ENCODE data around the gene C20orf173.
"Not testable (repeated sequence)": the region's sequence is repeated elsewhere in the genome, so short reads cannot be mapped to it uniquely, and the experiment has no call there.

C20orf173 gene

DNA sequence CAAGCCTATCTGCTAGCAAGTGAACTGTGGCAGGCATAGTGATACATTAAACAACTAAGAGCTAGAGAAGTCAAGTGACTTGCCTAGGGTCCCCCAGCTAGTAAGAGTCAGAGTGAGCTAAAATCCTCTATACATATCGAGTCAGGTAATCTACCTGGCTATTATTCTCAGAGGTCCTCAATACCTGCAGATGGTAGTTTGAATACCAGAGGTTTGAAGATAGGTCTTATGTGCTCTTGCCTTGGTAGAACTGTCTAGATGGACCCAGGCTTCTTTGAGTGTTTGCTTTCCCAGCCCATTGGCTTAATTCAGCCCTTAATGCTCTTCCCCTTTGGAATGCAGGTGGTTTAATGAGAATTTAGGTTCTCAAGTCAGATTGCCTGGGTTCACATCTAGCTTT, 13.5 kb upstream of the C20orf173 start:
- no peak overlapping the region for H3K9ac ChIP-seq (ENCODE audit: low read length)
- no peak overlapping the region for H3K27ac ChIP-seq (ENCODE audit: low read depth, low read length)
- peaks cover 3% of the 10 kb centered on the region for H3K36me3 ChIP-seq (ENCODE audit: control insufficient read depth, insufficient read depth, low read length)
- peaks cover 4% of the 10 kb centered on the region for H3K4me1 ChIP-seq (ENCODE audit: control insufficient read depth, insufficient read depth, low read length)
- H3K4me3 ChIP-seq (ENCODE audit: low read length) = no peak overlapping the region
- H3K27me3 ChIP-seq (ENCODE audit: control insufficient read depth, insufficient read depth, low read length) = no peaks in the 10 kb centered on the region

DNA sequence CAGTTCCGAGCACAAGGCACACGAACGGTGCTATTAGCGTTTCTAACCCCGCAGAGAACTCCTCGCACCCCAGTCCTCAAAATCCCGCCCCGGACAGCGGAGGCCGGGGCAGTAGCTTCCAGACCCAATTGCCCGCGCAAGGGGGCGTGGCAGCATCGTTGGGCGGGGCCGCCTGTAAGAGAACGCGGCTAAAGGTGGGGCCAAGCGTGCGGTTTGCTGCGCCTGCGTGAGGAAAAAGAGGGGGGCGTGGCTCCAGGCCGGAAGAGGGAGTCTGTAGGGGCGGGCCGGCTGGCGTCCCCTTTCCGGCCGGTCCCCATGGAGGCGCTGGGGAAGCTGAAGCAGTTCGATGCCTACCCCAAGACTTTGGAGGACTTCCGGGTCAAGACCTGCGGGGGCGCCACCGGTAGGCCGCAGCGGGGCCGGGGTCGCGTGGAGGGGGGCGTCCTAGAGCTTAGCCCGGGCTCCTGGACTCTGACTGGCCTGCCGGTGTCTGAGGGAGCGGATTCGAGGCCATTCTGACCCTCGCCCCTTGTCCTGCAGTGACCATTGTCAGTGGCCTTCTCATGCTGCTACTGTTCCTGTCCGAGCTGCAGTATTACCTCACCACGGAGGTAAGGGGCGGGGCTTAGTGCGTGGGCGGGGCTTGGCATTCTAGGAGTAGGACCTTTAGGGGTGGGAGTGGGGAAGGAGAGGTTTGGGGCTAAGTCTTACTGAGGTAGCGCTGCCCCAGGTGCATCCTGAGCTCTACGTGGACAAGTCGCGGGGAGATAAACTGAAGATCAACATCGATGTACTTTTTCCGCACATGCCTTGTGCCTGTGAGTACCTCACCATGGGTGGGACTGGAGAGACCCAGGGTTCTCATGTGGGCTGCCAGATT, 12.6 kb upstream of the C20orf173 start, which contains the start of gene ERGIC3:
ERGIC3 (plus strand) TSS at position 296 of the 880 bp plus-strand sequence; CDS start at position 316, 20 bp downstream.
- H3K4me3 ChIP-seq (ENCODE audit: low read length) = peak within 1 kb of the TSS; percentile 94
- no peaks in the 10 kb centered on the region for H3K27me3 ChIP-seq (ENCODE audit: control insufficient read depth, insufficient read depth, low read length)
- peak within 1 kb of the TSS; percentile 32 for H3K9ac ChIP-seq (ENCODE audit: low read length)
- no peaks in the 10 kb centered on the region for H3K36me3 ChIP-seq (ENCODE audit: control insufficient read depth, insufficient read depth, low read length)
- H3K4me1 ChIP-seq (ENCODE audit: control insufficient read depth, insufficient read depth, low read length) = peaks cover 4% of the 10 kb centered on the region
- peak within 1 kb of the TSS; percentile 59 for H3K27ac ChIP-seq (ENCODE audit: low read depth, low read length)

DNA sequence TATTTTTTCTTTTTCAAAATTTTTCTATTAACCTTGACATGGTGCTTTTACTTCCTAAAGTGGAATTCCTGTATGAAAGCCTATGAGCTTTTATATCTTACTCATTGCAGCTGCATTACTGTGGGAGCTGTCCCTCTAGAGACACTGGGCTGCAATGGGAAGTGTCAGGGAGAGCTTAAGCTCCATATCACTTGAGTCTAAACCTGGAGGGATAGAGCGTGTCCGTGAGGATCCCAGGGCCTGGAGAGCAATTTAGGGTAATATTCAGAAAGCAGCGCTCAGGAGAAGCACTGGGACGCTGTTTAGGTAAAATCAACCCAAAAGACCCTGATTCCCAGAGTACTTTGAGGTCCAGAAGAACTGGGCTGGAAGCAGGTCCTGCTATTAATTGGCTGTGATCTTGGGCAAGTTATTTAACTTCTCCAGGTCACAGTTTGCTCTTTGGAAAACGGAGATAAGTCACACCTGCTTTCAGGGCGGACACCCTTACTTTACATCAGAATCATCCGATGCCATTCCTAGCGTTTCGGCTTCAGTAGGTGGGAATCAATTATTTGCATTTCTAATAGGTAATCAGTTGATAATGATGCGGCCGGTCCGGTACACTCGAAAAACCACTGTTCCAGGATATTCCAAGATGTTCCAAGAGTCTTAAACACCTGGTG, 11.8 kb upstream of the C20orf173 start:
- Histone ChIP-seq H3K4me1 (ENCODE audit: control insufficient read depth, insufficient read depth, low read length) (peaks cover 4% of the 10 kb centered on the region), H3K27me3 (ENCODE audit: control insufficient read depth, insufficient read depth, low read length) (no peaks in the 10 kb centered on the region), H3K4me3 (ENCODE audit: low read length) (peak overlapping the region; percentile 94), H3K36me3 (ENCODE audit: control insufficient read depth, insufficient read depth, low read length) (no peaks in the 10 kb centered on the region), H3K27ac (ENCODE audit: low read depth, low read length) (no peak overlapping the region), H3K9ac (ENCODE audit: low read length) (no peak overlapping the region)

DNA sequence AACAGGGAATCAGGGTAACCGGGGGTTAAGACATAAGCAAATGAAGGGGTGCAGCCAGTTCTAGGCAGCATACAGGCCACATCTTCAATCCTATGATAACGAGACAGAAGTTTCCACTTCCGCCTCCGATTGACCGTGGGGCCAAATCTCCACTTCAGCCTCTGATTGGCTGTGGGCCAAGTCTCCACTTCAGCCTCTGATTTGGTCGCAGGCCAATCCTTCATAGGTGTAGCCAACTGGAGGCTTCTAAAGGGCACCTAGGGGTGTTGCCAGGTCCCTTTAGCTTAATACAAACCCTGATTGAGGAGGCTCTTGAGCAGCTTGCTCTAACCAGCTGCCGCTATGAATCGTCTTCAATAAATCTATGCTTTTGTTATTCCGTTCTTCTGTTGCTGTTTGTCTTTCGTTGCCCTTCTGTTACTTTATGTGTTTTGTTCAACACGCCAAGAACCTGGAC, 10.3 kb upstream of the C20orf173 start:
- H3K27me3 ChIP-seq (ENCODE audit: control insufficient read depth, insufficient read depth, low read length) = no peaks in the 10 kb centered on the region
- H3K4me1 ChIP-seq (ENCODE audit: control insufficient read depth, insufficient read depth, low read length) = peaks cover 4% of the 10 kb centered on the region
- no peak overlapping the region for H3K4me3 ChIP-seq (ENCODE audit: low read length)
- no peak overlapping the region for H3K27ac ChIP-seq (ENCODE audit: low read depth, low read length)
- no peak overlapping the region for H3K9ac ChIP-seq (ENCODE audit: low read length)
- H3K36me3 ChIP-seq (ENCODE audit: control insufficient read depth, insufficient read depth, low read length) = no peaks in the 10 kb centered on the region

DNA sequence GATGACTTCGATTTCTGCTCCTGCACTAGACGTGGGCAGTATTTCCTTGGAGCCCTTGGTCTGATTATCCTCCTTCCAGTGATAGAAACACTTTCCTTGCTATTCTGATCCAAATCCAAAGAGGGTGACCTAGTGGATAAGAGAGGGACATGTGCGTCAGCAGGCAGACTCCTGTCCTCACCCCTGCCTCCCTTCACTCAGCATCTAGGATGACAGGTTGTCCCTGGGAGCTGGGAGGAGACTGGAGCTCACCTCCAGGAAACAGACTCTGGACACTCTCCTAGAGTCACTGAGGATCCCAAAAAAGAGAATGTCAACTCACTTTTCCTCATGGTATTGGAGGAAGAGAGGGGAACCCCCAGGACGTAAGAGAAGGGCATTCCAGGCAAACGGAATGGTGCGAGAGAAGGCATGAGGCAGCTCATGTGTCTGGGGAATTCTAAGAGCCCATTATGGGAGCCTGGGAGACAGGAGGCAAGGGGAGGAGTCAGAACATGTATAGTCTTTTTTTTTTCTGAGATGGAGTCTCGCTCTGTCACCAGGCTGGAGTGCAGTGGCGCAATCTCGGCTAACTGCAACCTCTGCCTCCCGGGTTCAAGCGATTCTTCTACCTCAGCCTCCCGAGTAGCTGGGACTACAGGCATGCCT, 2.2 kb downstream of the C20orf173 start:
- Histone ChIP-seq H3K4me3 (ENCODE audit: low read length) (no peak overlapping the region), H3K9ac (ENCODE audit: low read length) (no peak overlapping the region), H3K4me1 (ENCODE audit: control insufficient read depth, insufficient read depth, low read length) (no peaks in the 10 kb centered on the region), H3K27ac (ENCODE audit: low read depth, low read length) (no peak overlapping the region), H3K36me3 (ENCODE audit: control insufficient read depth, insufficient read depth, low read length) (no peaks in the 10 kb centered on the region), H3K27me3 (ENCODE audit: control insufficient read depth, insufficient read depth, low read length) (no peaks in the 10 kb centered on the region)

DNA sequence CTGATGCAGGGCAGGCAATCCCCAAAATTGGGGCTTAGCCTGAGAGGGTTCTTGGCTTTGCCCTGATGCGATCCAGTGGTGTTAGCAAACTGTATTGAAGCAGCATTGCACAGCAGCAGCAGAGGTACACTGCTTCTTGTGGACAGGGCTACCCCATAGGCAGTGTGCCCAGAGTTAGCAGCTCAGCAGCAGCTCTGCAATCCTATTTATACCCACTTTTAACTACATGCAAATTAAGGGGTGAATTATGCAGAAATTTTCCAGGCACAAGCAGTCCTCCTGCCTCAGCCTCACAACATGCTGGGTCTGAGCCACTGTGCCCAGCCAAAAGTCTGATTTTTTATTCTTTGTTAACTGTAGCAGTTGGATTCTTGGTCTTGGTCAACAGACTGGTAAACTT, 3.8 kb downstream of the C20orf173 start:
- Histone ChIP-seq H3K9ac (ENCODE audit: low read length) (no peak overlapping the region), H3K27me3 (ENCODE audit: control insufficient read depth, insufficient read depth, low read length) (no peaks in the 10 kb centered on the region), H3K4me3 (ENCODE audit: low read length) (no peak overlapping the region), H3K36me3 (ENCODE audit: control insufficient read depth, insufficient read depth, low read length) (no peaks in the 10 kb centered on the region), H3K4me1 (ENCODE audit: control insufficient read depth, insufficient read depth, low read length) (no peaks in the 10 kb centered on the region), H3K27ac (ENCODE audit: low read depth, low read length) (no peak overlapping the region)

DNA sequence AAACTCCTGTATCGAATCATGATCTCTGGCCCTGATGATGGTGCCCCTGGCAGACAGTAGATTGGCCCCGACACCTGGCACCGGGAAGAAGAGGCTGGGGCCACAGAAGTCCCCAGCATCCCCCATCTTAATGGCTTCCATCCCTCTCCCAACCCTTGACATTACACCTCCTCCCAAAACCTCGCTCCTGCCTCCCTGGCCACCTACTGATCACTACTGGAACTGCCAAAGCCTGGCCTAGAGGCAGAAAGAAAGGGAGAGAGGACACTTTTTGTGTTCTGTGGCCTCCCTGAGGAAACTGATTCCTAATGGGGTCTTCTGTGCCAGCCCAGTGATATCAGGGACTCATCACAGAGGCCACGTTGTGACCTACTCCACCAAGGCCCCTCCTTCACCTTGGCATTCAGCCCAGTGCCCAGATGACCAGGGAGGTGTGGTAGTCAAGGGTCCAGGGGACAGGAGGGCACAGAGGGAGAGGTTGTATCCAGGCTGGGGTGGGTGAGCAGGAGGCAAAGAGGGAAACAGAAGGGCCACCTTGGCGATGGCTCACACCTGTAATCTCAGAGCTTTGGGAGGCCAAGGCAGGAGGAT, 6.1 kb downstream of the C20orf173 start:
- Histone ChIP-seq H3K27me3 (ENCODE audit: control insufficient read depth, insufficient read depth, low read length) (no peaks in the 10 kb centered on the region), H3K4me1 (ENCODE audit: control insufficient read depth, insufficient read depth, low read length) (no peaks in the 10 kb centered on the region), H3K4me3 (ENCODE audit: low read length) (no peak overlapping the region), H3K27ac (ENCODE audit: low read depth, low read length) (no peak overlapping the region), H3K9ac (ENCODE audit: low read length) (no peak overlapping the region), H3K36me3 (ENCODE audit: control insufficient read depth, insufficient read depth, low read length) (no peaks in the 10 kb centered on the region)

DNA sequence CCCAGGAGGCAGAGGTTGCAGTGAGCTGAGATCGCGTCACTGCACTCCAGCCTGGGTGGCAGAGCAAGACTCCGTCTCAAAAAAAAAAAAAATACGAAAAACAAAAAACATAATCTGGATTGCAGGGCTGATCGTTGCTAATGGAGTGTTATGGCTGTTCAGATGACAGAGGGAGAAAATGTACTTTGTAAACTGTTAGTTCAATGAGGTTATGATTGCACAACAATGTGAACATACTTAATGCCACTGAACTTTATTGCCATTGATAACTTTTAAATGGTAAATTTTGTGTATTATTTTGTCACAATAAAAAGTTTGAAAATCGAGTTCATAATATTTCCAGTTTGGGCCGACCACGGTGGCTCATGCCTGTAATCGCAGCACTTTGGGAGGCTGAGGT, 10.5 kb downstream of the C20orf173 start:
- Histone ChIP-seq H3K36me3 (ENCODE audit: control insufficient read depth, insufficient read depth, low read length) (peaks cover 3% of the 10 kb centered on the region), H3K27ac (ENCODE audit: low read depth, low read length) (no peak overlapping the region), H3K27me3 (ENCODE audit: control insufficient read depth, insufficient read depth, low read length) (no peaks in the 10 kb centered on the region), H3K4me1 (ENCODE audit: control insufficient read depth, insufficient read depth, low read length) (no peaks in the 10 kb centered on the region), H3K9ac (ENCODE audit: low read length) (no peak overlapping the region), H3K4me3 (ENCODE audit: low read length) (no peak overlapping the region)

DNA sequence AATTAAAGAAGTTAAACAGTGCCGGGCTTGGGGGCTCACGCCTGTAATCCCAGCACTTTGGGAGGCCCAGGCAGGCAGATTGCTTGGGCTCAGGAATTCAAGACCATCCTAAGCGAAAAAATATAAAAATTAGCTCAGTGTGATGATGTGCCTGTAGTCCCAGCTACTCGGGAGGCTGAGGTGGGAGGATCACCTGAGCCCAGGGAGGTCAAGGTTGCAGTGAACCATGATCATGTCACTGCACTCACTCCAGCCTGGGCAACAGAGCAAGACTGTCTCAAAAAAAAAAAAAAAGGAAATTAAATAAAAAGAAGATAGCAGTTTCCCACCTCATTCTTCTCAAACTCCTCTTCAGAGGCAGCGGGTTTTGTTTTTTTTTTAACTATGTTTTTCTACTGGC, 11.7 kb downstream of the C20orf173 start:
- H3K4me3 ChIP-seq (ENCODE audit: low read length); H3K27ac ChIP-seq (ENCODE audit: low read depth, low read length); H3K36me3 ChIP-seq (ENCODE audit: control insufficient read depth, insufficient read depth, low read length); H3K9ac ChIP-seq (ENCODE audit: low read length); H3K27me3 ChIP-seq (ENCODE audit: control insufficient read depth, insufficient read depth, low read length); H3K4me1 ChIP-seq (ENCODE audit: control insufficient read depth, insufficient read depth, low read length): not testable (repeated sequence)

DNA sequence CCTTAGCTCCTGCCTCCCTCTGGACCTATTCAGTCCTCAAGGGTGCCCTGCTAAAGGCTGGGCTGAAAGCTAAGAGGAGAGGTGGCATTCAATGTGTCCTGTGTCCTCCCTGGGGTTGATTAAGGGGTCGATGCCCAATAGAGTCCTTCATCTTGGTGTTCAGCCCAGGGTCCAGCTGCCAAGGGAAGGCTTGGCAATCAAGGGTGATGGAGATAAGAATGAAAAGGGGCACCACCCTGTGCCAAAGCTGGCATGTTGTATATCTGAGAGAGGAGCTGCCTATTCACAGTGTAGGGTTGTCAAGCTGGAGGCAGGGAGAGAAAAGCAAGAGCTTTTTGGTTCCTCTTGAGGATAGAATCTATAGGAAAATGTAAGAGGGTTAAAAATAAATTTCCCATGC, 12.3 kb downstream of the C20orf173 start:
- Histone ChIP-seq H3K27ac (ENCODE audit: low read depth, low read length) (no peak overlapping the region), H3K36me3 (ENCODE audit: control insufficient read depth, insufficient read depth, low read length) (peaks cover 3% of the 10 kb centered on the region), H3K9ac (ENCODE audit: low read length) (no peak overlapping the region), H3K4me1 (ENCODE audit: control insufficient read depth, insufficient read depth, low read length) (no peaks in the 10 kb centered on the region), H3K27me3 (ENCODE audit: control insufficient read depth, insufficient read depth, low read length) (no peaks in the 10 kb centered on the region), H3K4me3 (ENCODE audit: low read length) (no peak overlapping the region)

DNA sequence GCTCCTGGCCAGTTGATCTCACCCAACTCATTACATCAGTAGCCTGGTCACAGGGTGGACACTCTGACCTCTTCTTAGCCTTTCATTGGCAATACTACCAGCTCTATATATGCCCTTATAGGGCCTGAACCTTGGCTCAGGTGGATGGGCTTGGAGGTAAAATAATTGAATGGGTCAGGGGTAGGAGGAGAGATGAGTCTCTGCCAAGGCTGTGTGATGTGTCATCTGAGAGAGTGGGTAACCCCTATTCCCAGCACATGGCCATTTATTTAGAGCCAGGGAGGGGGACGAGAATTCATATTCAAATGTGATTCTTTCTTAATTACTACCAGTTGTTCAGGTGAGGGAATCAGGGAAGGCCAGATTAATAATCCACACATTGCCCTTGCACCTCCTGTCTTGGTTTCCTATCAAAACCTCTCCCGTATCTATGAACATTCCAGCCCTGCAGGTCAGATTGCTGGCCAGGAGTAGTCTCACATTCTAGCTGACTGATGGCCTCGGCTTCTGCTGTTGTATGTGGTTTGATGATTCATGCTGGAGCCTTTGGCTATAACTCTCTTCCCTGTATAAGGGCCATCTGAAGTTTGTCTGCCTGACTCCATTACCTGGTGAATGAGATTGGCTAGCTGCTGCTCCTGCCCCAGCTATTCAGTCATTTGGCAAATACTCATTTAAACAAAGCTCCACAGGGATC, 13.4 kb downstream of the C20orf173 start:
- Histone ChIP-seq H3K36me3 (ENCODE audit: control insufficient read depth, insufficient read depth, low read length) (peaks cover 3% of the 10 kb centered on the region), H3K4me1 (ENCODE audit: control insufficient read depth, insufficient read depth, low read length) (no peaks in the 10 kb centered on the region), H3K4me3 (ENCODE audit: low read length) (no peak overlapping the region), H3K9ac (ENCODE audit: low read length) (no peak overlapping the region), H3K27me3 (ENCODE audit: control insufficient read depth, insufficient read depth, low read length) (no peaks in the 10 kb centered on the region), H3K27ac (ENCODE audit: low read depth, low read length) (no peak overlapping the region)

DNA sequence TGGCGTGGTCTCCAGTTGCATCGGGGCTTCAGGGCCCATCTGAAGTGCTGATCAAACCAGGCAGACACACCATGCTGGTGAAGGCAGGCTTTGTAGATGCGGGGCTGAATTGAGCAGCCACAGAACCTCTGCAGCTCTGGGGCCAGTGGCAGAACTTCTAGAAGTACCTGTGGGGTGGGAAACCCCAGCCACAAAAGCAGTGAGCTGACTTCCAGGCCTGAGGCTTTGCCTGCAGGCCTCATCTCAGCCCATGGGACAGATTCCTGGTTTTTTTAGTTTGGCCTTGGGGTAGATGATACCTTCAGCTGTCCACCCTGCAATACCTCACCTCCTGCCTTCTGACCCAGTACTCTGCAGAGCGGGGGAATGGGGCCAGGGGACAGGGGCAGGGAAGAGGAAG, 14.1 kb downstream of the C20orf173 start:
- Histone ChIP-seq H3K27me3 (ENCODE audit: control insufficient read depth, insufficient read depth, low read length) (no peaks in the 10 kb centered on the region), H3K9ac (ENCODE audit: low read length) (no peak overlapping the region), H3K27ac (ENCODE audit: low read depth, low read length) (no peak overlapping the region), H3K36me3 (ENCODE audit: control insufficient read depth, insufficient read depth, low read length) (peaks cover 3% of the 10 kb centered on the region), H3K4me1 (ENCODE audit: control insufficient read depth, insufficient read depth, low read length) (no peaks in the 10 kb centered on the region), H3K4me3 (ENCODE audit: low read length) (no peak overlapping the region)

All from rectal smooth muscle tissue (tissue), 1 donor.